PC-3 (cell line): Measurements from ENCODE around the gene PSMD2. TPM values are rescaled to one million over a fixed set of nuclear protein-coding genes. Genes with fewer than 3 reads are reported as not detected.

Experiments
- ATAC-seq: fragments of 200-7000 bp; cut with Tn5 transposase; 2 replicates; pipeline ENCODE4 v1.9.1; 2020; ENCODE audit warnings: mild to moderate bottlenecking, moderate library complexity
- BruUV-seq: library from RNA; stranded (reverse); fragments of 400-500 nt; replicated peaks from 2 replicates; lab custom pipeline; 2021; lab: Mats Ljungman, UMichigan
- CTCF ChIA-PET: fragments of 300-600 bp; sonication (Branson Sonifier 250); formaldehyde crosslinking; loops from one replicate; lab custom pipeline; 2022; ENCODE audit warnings: antibody characterized with exemption; lab: Charles Lee
- POLR2A ChIA-PET: fragments of 300-600 bp; sonication (Branson Sonifier 250); formaldehyde crosslinking; loops from one replicate; lab custom pipeline; 2022; ENCODE audit warnings: antibody characterized with exemption; ENCODE audit not compliant: unreplicated experiment; lab: Charles Lee
- DNase-seq: peaks from one replicate; pipeline ENCODE4 v3.0.0-alpha.2; 2015
- H2AFZ ChIP-seq: fragments of 300-600 bp; sonication (generic); 2 replicates; pipeline ENCODE4 v1.6.0; 2016; ENCODE audit warnings: antibody characterized with exemption, low read length
- H3F3A ChIP-seq: fragments of 300-600 bp; sonication (generic); one replicate; pipeline ENCODE4 v1.6.0; 2017; ENCODE audit warnings: antibody characterized with exemption, low read length, control low read depth, mild to moderate bottlenecking; ENCODE audit not compliant: unreplicated experiment
- H3K27ac ChIP-seq: fragments of 300-600 bp; sonication (generic); 2 replicates; pipeline ENCODE4 v1.5.1; 2016; ENCODE audit warnings: mild to moderate bottlenecking, low read length
- H3K27me3 ChIP-seq: fragments of 300-600 bp; sonication (generic); 2 replicates; pipeline ENCODE4 v1.6.1; 2016; ENCODE audit warnings: low read length, mixed read lengths
- H3K36me3 ChIP-seq: fragments of 300-600 bp; sonication (generic); 2 replicates; pipeline ENCODE4 v1.6.1; 2016; ENCODE audit warnings: low read depth, mixed run types, low read length, mixed read lengths
- H3K4me1 ChIP-seq: fragments of 300-600 bp; sonication (generic); 2 replicates; pipeline ENCODE4 v1.5.1; 2016; ENCODE audit warnings: low read length; ENCODE audit not compliant: insufficient read depth
- H3K4me2 ChIP-seq: fragments of 300-600 bp; sonication (generic); 2 replicates; pipeline ENCODE4 v1.6.0; 2016; ENCODE audit warnings: low read length
- H3K4me3 ChIP-seq: fragments of 300-600 bp; sonication (generic); 2 replicates; pipeline ENCODE4 v1.5.1; 2016; ENCODE audit warnings: mild to moderate bottlenecking, low read length, mixed read lengths
- H3K79me2 ChIP-seq: fragments of 300-600 bp; sonication (generic); 2 replicates; pipeline ENCODE4 v1.6.1; 2017; ENCODE audit warnings: low read length, mixed read lengths
- H3K9ac ChIP-seq: fragments of 300-600 bp; sonication (generic); 2 replicates; pipeline ENCODE4 v1.6.0; 2016; ENCODE audit warnings: mild to moderate bottlenecking, low read length
- H3K9me2 ChIP-seq: fragments of 300-600 bp; sonication (generic); replicated peaks from 2 replicates; pipeline ENCODE4 v1.6.1; 2016; ENCODE audit warnings: mixed run types, low read length, mixed read lengths
- H3K9me3 ChIP-seq: fragments of 300-600 bp; sonication (generic); 2 replicates; pipeline ENCODE4 v1.6.1; 2016; ENCODE audit warnings: low read length, mixed read lengths
- H4K20me1 ChIP-seq: fragments of 300-600 bp; sonication (generic); 2 replicates; pipeline ENCODE4 v1.6.1; 2016; ENCODE audit warnings: low read length, mixed read lengths
- EZH2 ChIP-seq: fragments of 300-600 bp; sonication (generic); IDR thresholded peaks from one replicate; pipeline ENCODE4 v1.6.1; 2017; ENCODE audit warnings: antibody characterized with exemption, mild to moderate bottlenecking, low read length; ENCODE audit not compliant: unreplicated experiment
- EZH2phosphoT487 ChIP-seq: fragments of 300-600 bp; sonication (generic); IDR thresholded peaks from 2 replicates; pipeline ENCODE4 v1.6.1; 2018; ENCODE audit warnings: mild to moderate bottlenecking, antibody characterized with exemption, low read length, borderline replicate concordance
- intact Hi-C: fragments of 100-400 bp; cut with micrococcal nuclease; formaldehyde crosslinking; loops from 2 replicates; pipeline ENCODE4 v1.9.0; 2023
- total RNA-seq: library from RNA; depleted of rRNA; stranded (reverse); fragments of >200 nt; gene quantifications from 2 replicates; pipeline ENCODE4 v1.2.3, GENCODE V29; 2014
- TF ChIP-seq, protein P1 (sequence below): fragments of 300-600 bp; sonication (generic); conservative IDR thresholded peaks from 2 replicates; pipeline ENCODE4 v1.5.1; 2017; ENCODE audit warnings: antibody characterized with exemption, low read depth, mild to moderate bottlenecking, low read length

PSMD2 gene
- total RNA-seq, 1 experiment from 2014 or later: 1,057 TPM

DNA sequence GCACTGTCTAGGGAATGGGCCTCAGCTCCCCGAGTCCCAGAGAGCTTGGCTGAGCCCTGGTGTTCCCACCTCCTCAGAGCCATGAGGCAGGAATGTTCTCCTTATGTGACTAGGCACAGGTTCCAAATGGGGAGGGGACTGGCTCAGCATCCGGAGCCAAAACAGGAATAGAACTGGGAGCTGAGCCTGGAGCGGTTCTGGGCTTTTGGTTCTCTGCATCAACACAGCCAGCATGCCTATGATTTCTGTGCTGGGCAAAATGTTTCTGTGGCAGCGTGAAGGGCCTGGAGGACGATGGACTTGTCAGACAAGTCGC is 38.3 kb downstream of the PSMD2 start, which contains the start of gene FAM131A:
Gene FAM131A, plus strand, starts transcription at position 202 of the 316 bp plus-strand sequence. Its CDS starts 31 bp downstream, at position 233.
- POLR2A ChIA-PET: no interaction called here
- Histone ChIP-seq H3K27me3 (no peaks in the 10 kb centered on the region), H3K4me1 (peaks cover 48% of the 10 kb centered on the region), H4K20me1 (no peaks in the 10 kb centered on the region), H3K9me3 (no peaks in the 10 kb centered on the region), H3K4me3 (peak within 1 kb of the TSS; percentile 71), H3K79me2 (peaks cover 28% of the 10 kb centered on the region), H2AFZ (peak within 1 kb of the TSS; percentile 13; the same call in 1 of the 2 replicates), H3K9ac (peak within 1 kb of the TSS; percentile 89), H3K27ac (peak within 1 kb of the TSS; percentile 95), H3K9me2 (no peaks in the 10 kb centered on the region), H3K4me2 (peak within 1 kb of the TSS; percentile 98), H3F3A (peaks cover 24% of the 10 kb centered on the region), H3K36me3 (peaks cover 22% of the 10 kb centered on the region; the same call in 1 of the 2 replicates)
- intact Hi-C loops: loop anchor here (2.0 kb wide), 1 partner anchor 25 kb away; no protein-coding TSS in a partner anchor
- no peak for ATAC-seq
- no TSS peak for BruUV-seq
- CTCF ChIA-PET: no interaction called here
- TF ChIP-seq, protein P1, sequence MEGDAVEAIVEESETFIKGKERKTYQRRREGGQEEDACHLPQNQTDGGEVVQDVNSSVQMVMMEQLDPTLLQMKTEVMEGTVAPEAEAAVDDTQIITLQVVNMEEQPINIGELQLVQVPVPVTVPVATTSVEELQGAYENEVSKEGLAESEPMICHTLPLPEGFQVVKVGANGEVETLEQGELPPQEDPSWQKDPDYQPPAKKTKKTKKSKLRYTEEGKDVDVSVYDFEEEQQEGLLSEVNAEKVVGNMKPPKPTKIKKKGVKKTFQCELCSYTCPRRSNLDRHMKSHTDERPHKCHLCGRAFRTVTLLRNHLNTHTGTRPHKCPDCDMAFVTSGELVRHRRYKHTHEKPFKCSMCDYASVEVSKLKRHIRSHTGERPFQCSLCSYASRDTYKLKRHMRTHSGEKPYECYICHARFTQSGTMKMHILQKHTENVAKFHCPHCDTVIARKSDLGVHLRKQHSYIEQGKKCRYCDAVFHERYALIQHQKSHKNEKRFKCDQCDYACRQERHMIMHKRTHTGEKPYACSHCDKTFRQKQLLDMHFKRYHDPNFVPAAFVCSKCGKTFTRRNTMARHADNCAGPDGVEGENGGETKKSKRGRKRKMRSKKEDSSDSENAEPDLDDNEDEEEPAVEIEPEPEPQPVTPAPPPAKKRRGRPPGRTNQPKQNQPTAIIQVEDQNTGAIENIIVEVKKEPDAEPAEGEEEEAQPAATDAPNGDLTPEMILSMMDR: no peak
- TF ChIP-seq EZH2phosphoT487: no peak
- TF ChIP-seq EZH2: no peak
- DNase-seq: no peak

DNA sequence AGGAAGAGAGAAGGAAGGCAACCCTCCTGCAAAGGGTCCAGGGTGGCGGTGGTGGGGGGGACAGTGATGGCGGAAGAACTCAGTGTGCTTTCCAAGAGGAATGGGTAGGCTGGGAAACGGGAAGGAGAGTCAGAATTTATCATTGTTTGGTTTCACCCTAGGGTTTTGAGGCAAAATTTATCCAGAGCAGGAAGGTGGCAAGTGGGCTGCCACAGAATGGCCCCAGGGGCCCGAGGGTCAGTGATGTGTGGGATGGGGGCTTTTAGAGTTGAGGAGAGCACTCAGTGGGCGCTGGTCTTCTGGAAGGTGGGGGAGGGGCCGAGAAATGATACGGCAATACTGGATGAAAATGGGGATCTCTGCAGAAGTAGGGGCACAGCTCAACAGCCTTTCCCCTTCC is 38.9 kb downstream of the PSMD2 start:
- H3K4me1 ChIP-seq: peaks cover 41% of the 10 kb centered on the region
- no peak for DNase-seq
- H3K9me2 ChIP-seq: no peaks in the 10 kb centered on the region
- peaks cover 20% of the 10 kb centered on the region for H3F3A ChIP-seq
- intact Hi-C loops: loop anchor here (2.0 kb wide), 1 partner anchor 25 kb away; no protein-coding TSS in a partner anchor
- no peak overlapping the region for H3K27ac ChIP-seq
- H3K4me3 ChIP-seq: no peak overlapping the region
- H3K9me3 ChIP-seq: no peaks in the 10 kb centered on the region
- no TSS peak for BruUV-seq
- ATAC-seq: no peak
- no peak overlapping the region for H3K4me2 ChIP-seq
- H4K20me1 ChIP-seq: no peaks in the 10 kb centered on the region
- no peak overlapping the region for H2AFZ ChIP-seq
- ChIA-PET CTCF (no interaction called here), POLR2A (no interaction called here)
- TF ChIP-seq EZH2 (no peak), EZH2phosphoT487 (no peak)
- TF ChIP-seq, protein P1: no peak
- peaks cover 16% of the 10 kb centered on the region; the same call in 1 of the 2 replicates for H3K36me3 ChIP-seq
- peaks cover 24% of the 10 kb centered on the region for H3K79me2 ChIP-seq
- no peak overlapping the region for H3K9ac ChIP-seq
- no peaks in the 10 kb centered on the region for H3K27me3 ChIP-seq

DNA sequence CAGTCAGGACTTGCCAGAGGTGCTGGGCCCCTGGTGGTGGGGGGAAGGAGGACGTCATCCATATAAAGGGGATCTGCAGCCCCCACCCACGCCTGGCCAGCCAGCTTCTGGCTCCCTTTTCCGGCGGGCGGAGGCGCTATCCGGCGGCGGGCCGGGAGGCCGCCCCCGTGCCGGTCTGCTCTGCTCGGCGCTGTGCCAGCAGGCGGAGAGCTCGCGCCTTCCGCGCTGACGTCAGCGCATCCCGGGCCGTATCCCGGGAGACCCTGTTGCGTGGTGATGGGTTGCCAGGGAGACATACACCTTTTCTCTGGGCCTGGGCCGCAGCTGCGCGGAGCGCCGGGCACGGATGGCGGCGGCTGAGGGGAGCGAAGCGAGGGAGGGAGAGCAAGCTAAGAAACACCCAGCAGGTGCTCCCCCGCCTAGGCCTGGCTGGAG is 39.5 kb downstream of the PSMD2 start:
- ChIA-PET POLR2A (no interaction called here), CTCF (no interaction called here)
- intact Hi-C loops: no loop called here
- H3K9ac ChIP-seq: no peak overlapping the region
- H3K79me2 ChIP-seq: peaks cover 23% of the 10 kb centered on the region
- no peak overlapping the region for H3K27ac ChIP-seq
- H3K27me3 ChIP-seq: no peaks in the 10 kb centered on the region
- H3F3A ChIP-seq: peaks cover 15% of the 10 kb centered on the region
- H2AFZ ChIP-seq: no peak overlapping the region
- no peak overlapping the region for H3K4me2 ChIP-seq
- no peak overlapping the region for H3K4me3 ChIP-seq
- DNase-seq (no peak), ATAC-seq (no peak)
- H3K9me2 ChIP-seq: no peaks in the 10 kb centered on the region
- H3K9me3 ChIP-seq: no peaks in the 10 kb centered on the region
- H3K4me1 ChIP-seq: peaks cover 36% of the 10 kb centered on the region
- no TSS peak for BruUV-seq
- no peaks in the 10 kb centered on the region for H4K20me1 ChIP-seq
- peaks cover 11% of the 10 kb centered on the region; the same call in 1 of the 2 replicates for H3K36me3 ChIP-seq
- TF ChIP-seq EZH2: no peak
- no peak for TF ChIP-seq EZH2phosphoT487
- TF ChIP-seq, protein P1: no peak
